Lower lobe of right lung (tissue), 2 donors: ENCODE results near the gene GALC. TPM values are rescaled to one million over a fixed set of nuclear protein-coding genes. Genes with fewer than 3 reads are reported as not detected.

Experiments used
- ATAC-seq, 2 donors: fragments of 200-7000 bp; cut with Tn5 transposase; one replicate each; pipeline ENCODE4 v1.9.1; 2020 to 2022; ENCODE audit warnings: mild to moderate bottlenecking in 2 of 2, moderate library complexity in 2 of 2
- DNase-seq: peaks from one replicate; pipeline ENCODE4 v3.0.0-alpha.2; 2020
- H3K27ac ChIP-seq: fragments of 200-600 bp; one replicate; pipeline ENCODE4 v1.8.0; 2022
- H3K27me3 ChIP-seq: fragments of 200-600 bp; one replicate; pipeline ENCODE4 v1.8.0; 2022; ENCODE audit warnings: low read depth
- H3K36me3 ChIP-seq: fragments of 200-600 bp; one replicate; pipeline ENCODE4 v1.8.0; 2022; ENCODE audit warnings: mild to moderate bottlenecking
- H3K4me1 ChIP-seq: fragments of 200-600 bp; one replicate; pipeline ENCODE4 v1.8.0; 2022
- H3K4me3 ChIP-seq: fragments of 200-600 bp; one replicate; pipeline ENCODE4 v1.8.0; 2022; ENCODE audit warnings: mild to moderate bottlenecking
- H3K9me3 ChIP-seq: fragments of 200-600 bp; one replicate; pipeline ENCODE4 v1.8.0; 2022
- CTCF ChIP-seq: fragments of 200-600 bp; IDR thresholded peaks from one replicate; pipeline ENCODE4 v1.8.0; 2022; ENCODE audit warnings: antibody characterized with exemption, mild to moderate bottlenecking
- intact Hi-C: fragments of 100-400 bp; cut with DNase I; formaldehyde crosslinking; loops from one replicate; pipeline ENCODE4 v1.11.0; 2022
- total RNA-seq: library from RNA; stranded (reverse); fragmentation: NEBNext Ultra II Directional; extraction: Animal tissue kit (Norgen Biotek cat#: 25700); gene quantifications from one replicate; pipeline ENCODE4 v1.2.1, GENCODE V29; 2021
- donor health status: DM: no; HTN: yes; CAD: no; lungs with severe emphysema.

GALC gene
- total RNA-seq, 1 donor from 2014 or later, result 59.4 TPM

GRCh38 chr14:87960013-87960787 lies 32.8 kb downstream of the GALC start:
- Histone ChIP-seq H3K36me3 (peaks cover 42% of the 10 kb centered on the region), H3K4me3 (no peak overlapping the region), H3K9me3 (no peaks in the 10 kb centered on the region), H3K27ac (no peak overlapping the region), H3K27me3 (no peaks in the 10 kb centered on the region), H3K4me1 (no peaks in the 10 kb centered on the region)
- peak; percentile 47 to 48 for ATAC-seq
- DNase-seq, result no peak
- intact Hi-C loops, result no loop called here
- TF ChIP-seq CTCF, result no peak

GRCh38 chr14:87955501-87955900 lies 37.5 kb downstream of the GALC start:
- no peak for TF ChIP-seq CTCF
- intact Hi-C loops, result no loop called here
- ATAC-seq, result no peak

GRCh38 chr14:87952307-87953094 lies 40.5 kb downstream of the GALC start:
- peaks cover 54% of the 10 kb centered on the region for H3K36me3 ChIP-seq
- TF ChIP-seq CTCF, result no peak
- ATAC-seq, result no peak
- no peak overlapping the region for H3K27ac ChIP-seq
- no peak for DNase-seq
- no peak overlapping the region for H3K4me3 ChIP-seq
- intact Hi-C loops, result no loop called here
- no peaks in the 10 kb centered on the region for H3K4me1 ChIP-seq
- H3K27me3 ChIP-seq, result no peaks in the 10 kb centered on the region
- no peaks in the 10 kb centered on the region for H3K9me3 ChIP-seq

More at GRCh38 chr14:87955501-87955900, 37.5 kb downstream of the GALC start:
- Histone ChIP-seq H3K36me3 (peaks cover 25% of the 10 kb centered on the region), H3K4me1 (no peaks in the 10 kb centered on the region), H3K27ac (no peak overlapping the region), H3K27me3 (no peaks in the 10 kb centered on the region), H3K9me3 (no peaks in the 10 kb centered on the region), H3K4me3 (no peak overlapping the region)
- no peak for DNase-seq

- DNase-seq (no peak), ATAC-seq (peak; percentile 54 to 58)
- Histone ChIP-seq H3K4me1 (no peaks in the 10 kb centered on the region), H3K27ac (no peak overlapping the region), H3K9me3 (no peaks in the 10 kb centered on the region), H3K4me3 (no peak overlapping the region), H3K27me3 (no peaks in the 10 kb centered on the region), H3K36me3 (peaks cover 95% of the 10 kb centered on the region)
- TF ChIP-seq CTCF, result peak; percentile 71
- intact Hi-C loops, result no loop called here
These were observed 47.9 kb downstream of the GALC start for GRCh38 chr14:87944987-87945604.

- no peak overlapping the region for H3K4me3 ChIP-seq
- H3K4me1 ChIP-seq, result no peaks in the 10 kb centered on the region
- H3K27me3 ChIP-seq, result no peaks in the 10 kb centered on the region
- DNase-seq (no peak), ATAC-seq (no peak)
- no peak for TF ChIP-seq CTCF
- no peaks in the 10 kb centered on the region for H3K9me3 ChIP-seq
- no peak overlapping the region for H3K27ac ChIP-seq
- peaks cover 70% of the 10 kb centered on the region for H3K36me3 ChIP-seq
- intact Hi-C loops, result no loop called here
These were observed 52.1 kb downstream of the GALC start for GRCh38 chr14:87940894-87941293.
